Stimulated activated CD8-positive, alpha-beta memory T cell treated with anti-CD3 and anti-CD28 coated beads, Interleukin-7, amount 100 ng/mL, for 48 hours (primary cell): Measurements from ENCODE around the gene SMIM35.
A peak's percentile ranks its signal among the peaks of the same experiment; 100 is the strongest.
"Not testable (repeated sequence)": the region's sequence is repeated elsewhere in the genome, so short reads cannot be mapped to it uniquely, and the experiment has no call there.

ENCODE experiments used
- DNase-seq, 2 donors: peaks; one replicate each; pipeline ENCODE4 v3.0.0-alpha.2; 2020; ENCODE audit warnings: low read depth in 1 of 2; ENCODE audit errors: extremely low read depth in 1 of 2

Gene SMIM35

DNA sequence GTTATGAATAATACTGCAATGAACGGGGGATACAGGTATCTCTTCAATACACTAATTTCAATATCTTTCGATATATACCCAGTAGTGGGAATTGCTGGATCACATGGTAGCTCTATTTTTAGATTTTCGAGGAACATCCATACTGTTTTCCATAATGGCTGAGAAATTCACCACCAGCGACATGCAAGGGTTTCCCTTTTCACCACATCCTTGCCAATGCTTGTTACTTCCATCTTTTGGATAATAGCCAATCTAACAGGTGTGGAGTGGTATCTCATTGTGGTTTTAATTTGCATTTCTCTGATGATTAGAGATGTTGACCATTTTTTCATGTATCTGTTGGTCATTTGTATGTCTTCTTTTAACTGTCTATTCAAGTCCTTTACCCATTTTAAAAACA is 94.6 kb downstream of the SMIM35 start:
- DNase-seq = no peak

DNA sequence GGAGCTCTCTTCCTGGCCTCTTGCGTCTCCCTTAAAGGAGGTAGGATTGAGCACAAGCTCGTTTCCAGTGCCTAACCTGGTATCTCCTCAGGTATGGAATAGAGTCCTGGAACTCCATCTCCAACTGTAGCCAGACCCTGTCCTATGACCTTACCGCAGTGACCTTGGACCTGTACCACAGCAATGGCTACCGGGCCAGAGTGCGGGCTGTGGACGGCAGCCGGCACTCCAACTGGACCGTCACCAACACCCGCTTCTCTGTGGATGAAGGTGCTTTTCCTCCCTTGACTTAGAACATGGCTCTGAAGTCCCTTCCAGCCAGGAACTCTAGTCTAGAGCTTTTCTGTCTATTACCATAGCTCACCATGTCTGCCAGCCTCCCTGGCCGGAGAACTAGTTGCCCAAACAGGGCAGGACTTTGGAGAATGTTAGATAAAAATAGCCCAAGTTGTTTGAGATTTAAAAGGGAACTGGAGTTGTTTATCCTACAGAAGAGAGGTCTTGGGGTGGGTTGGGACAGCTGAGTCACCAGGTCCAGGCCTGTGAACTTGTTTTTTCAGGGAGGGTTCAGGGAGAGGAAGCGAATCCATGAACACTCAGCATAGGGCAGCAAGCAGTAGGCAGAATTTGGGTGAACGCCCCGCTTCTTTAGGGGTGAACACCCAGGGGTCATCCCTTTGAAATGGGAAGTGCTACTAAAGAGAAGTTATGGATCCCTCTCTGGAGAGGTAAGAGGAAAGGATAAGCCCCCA is 97.2 kb downstream of the SMIM35 start:
- DNase-seq = no peak

DNA sequence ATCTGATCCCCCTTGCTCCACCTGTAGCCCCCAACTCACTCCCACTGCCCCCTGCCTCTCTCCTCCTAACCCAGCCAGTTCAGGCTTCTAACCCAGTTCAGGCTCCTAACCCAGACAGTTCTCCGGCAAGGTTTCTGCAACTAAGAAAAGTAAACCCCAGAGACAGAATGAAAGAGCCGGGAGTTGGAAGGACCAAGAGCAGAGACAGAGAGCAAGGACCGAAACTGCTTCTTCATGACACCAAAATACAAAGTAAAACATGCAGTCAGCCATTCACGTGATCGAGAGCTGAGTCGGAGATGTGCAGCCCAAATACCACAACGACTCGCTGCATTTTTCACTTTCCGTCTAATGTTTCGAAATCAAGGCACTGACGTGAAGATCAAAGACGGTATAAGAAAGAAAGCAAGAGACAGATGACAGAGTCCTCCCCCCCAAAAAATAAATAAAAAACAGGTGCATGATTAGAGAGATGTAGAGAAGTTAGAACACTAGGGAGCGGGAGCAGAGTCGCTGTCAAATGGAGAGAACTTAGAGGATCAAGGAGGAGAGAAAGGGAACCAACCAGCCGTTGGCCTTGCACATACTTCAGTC is 99.7 kb downstream of the SMIM35 start:
- peak in 1 of 2 donors; percentile 71 for DNase-seq

DNA sequence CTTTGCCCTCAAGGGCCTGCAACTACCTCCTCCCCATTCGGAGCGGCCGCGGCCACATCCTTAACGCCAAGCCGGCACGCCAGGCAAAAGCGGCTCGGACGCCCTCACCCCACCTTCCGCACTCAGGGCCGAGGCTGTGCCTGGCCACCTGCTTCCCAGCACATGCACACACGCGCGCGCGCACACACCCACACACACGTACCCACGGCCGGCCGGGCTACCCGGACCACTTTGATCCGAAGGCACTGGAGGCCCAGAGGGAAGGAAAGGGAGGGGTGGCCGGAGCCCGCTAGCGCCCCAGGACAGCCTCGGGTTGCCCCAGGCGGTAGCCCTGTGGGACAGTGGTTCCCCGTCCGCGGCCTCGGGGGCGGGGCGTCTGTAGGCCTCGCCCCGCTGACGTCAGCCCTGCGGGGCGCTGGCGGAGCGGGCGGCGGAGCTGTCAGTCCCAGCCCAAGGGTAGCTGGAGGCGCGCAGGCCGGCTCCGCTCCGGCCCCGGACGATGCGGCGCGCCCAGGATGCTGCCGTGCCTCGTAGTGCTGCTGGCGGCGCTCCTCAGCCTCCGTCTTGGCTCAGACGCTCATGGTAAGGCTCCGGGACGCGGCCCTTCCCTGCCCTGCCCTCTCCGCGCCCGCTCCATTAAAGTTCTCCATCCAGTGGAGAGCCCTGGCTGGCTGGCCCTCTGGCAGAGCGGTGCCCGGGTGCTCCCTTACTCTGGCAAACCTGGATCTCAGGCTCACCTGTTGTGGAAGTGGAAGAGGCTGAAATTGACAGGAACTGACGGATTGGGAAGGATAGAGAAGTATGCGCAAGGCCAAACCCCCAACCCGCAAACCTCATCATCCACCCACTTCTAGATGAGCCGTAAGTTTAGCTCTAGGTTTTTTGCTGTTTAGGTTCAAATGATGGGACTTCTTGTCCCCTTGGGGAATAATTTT is 100.5 kb downstream of the SMIM35 start, which contains the start of gene IL10RA:
Gene IL10RA (plus strand): TSS at position 442 of the 935 bp plus-strand sequence. CDS start 74 bp downstream, at position 516.
- DNase-seq = peak; percentile 77 to 82

DNA sequence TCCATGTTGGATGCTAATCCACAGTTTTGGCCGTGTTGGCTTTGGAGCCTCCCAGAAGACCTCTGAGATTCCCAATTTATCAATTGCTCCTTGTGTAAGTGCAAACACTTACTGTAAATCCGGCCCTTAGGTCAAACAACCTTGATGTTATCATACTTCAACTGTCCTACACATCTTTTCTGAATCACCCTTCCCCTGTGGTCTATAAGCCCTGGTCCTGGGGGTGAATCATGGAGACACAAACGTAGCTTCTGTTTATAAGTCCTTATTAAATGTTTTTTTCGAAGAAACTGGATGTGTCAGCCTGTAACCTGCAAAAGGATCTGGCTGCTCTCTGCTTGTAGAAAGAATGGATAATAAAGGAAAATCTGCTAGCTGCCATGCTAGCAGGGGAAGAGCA is 102.3 kb downstream of the SMIM35 start:
- DNase-seq = no peak

DNA sequence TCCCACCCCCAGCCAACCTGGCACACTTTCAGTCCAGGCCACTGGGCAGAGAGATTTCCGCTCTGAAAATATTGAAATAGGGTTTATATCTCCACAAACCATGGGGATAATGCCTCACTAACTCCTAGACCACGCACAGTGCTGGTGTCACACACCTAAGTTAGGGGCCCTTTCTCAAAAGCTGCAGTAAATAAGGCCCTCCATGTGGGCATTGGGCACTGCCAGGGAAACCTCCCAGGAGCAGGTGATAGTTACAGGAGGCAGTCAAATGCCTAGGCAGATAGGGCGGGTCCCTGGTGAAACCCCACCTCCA is 103.6 kb downstream of the SMIM35 start:
- no peak for DNase-seq

DNA sequence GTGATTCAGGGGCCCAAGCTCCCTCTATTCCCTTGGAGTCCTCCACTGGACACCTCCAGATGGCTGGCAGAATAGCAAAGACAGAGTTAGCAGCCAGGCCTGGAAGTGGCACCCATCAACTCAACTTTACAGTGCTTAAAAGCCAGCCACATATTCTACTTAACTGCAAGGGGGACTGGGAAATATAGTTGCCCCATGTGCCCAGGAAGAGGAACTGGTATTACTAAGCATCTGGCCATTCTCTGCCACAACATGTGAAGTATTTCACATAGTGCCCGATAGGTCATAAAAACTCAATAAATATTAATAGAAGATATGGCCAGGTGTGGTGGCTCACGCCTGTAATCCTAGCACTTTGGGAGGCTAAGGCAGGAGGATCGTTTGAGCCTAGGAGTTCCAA is 106.0 kb downstream of the SMIM35 start:
- no peak for DNase-seq

DNA sequence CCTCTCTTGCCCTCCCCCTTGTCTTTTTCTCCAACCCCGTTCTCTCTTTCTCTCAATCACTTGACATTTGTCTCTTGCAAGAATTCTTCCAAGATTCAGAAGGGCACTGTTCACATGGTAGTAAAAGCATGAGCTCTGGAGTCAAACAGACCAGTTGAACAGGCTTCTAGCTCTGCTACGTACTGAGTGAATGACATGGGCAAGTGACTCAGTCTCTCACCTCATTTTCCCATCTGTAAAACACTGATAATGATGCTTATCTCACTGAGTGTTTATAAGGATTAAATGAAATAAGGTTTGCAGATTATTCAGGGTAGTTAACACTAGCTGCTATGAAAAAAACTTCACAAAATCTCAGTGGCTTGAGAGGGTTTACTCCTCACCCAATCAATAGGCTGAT is 106.5 kb downstream of the SMIM35 start:
- no peak for DNase-seq

DNA sequence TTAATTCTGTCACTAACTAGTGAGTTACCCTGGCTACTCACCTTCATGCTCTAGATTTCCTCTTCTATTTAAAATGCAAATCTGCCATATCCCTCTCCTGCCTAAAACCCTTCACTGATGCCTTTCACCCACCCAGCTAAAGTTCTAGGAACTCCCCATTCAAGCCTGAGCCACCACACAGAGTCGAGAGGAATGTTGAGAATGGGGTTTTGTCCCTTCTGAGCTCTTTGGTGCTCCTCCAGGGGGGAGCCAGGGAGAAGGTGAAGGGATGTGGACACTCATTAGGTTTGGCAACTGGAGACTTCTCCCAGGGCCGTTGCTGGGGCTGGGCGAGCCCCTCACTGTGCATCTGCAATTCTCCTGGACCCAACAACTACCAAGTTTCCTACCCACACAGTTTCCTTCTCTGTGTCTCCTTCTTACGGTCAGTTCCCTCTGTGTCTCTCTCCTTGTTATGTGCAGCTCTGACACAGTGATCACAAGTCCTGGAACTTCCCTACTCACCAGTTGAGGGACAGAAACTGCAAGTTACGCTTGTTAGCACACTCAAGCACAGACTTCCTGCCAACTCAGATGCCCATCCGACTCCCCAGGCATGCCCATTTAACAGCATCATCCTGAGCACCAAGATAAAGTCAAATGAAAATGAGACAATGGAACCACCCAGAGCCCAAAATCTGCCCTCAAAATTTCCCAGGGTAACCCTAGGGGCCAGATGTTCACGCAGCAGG is 107.1 kb downstream of the SMIM35 start:
- DNase-seq = no peak

DNA sequence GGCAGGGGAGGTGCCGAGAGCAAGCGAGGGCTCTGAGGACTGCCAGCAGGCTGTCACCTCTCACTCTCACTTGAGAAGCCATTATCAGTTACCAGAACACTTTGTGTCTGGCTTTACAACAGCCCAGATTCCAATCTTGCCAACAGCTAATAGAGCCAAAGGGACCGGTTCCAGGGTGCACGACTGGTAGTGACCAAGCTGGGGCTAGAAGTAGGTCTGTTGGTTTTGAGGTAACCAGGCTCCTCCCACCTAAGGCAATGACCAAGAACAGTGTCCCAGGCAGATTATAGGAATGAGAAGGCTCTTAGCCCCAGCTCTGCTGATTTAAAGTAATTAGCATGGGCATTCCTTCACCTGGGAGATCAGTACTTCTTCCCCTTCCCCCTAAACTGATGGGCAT is 107.8 kb downstream of the SMIM35 start:
- no peak for DNase-seq

DNA sequence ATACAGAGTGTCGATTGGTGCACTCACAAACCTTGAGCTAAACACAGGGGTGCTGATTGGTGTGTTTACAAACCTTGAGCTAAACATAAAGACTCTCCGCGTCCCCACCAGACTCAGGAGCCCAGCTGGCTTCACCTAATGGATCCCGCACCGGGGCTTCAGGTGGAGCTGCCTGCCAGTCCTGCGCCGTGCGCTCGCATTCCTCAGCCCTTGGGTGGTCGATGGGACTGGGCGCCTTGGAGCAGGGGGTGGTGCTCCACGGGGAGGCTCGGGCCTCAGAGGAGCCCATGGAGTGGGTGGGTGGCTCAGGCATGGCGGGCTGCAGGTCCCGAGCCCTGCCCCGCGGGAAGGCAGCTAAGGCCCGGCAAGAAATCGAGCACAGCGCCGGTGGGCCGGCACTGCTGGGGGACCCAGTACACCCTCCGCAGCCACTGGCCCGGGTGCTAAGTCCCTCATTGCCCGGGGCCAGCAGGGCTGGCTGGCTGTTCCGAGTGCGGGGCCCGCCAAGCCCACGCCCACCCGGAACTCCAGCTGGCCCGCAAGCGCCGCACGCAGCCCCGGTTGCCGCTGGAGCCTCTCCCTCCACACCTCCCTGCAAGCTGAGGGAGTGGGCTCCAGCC is 108.4 kb downstream of the SMIM35 start:
- DNase-seq = not testable (repeated sequence)

DNA sequence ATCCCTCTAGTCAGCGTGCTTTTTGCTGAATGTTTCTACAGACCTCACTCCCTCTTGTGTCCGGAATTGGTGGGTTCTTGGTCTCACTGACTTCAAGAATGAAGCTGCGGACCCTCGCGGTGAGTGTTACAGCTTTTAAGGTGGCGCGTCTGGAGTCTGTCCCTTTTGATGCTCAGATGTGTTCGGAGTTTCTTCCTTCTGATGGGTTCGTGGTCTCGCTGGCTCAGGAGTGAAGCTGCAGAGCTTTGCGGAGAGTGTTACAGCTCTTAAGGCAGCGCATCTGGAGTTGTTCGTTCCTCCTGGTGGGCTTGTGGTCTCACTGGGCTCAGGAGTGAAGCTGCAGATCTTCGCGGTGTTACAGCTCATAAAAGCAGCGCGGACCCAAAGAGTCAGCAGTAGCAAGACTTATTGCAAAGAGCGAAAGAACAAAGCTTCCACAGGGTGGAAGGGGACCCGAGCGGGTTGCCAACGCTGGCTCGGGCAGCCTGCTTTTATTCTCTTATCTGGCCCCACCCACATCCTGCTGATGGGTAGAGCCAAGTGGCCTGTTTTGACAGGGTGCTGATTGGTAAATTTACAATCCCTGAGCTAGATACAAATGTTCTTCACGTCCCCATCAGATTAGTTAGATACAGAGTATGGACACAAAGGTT is 109.0 kb downstream of the SMIM35 start:
- DNase-seq = not testable (repeated sequence)

DNA sequence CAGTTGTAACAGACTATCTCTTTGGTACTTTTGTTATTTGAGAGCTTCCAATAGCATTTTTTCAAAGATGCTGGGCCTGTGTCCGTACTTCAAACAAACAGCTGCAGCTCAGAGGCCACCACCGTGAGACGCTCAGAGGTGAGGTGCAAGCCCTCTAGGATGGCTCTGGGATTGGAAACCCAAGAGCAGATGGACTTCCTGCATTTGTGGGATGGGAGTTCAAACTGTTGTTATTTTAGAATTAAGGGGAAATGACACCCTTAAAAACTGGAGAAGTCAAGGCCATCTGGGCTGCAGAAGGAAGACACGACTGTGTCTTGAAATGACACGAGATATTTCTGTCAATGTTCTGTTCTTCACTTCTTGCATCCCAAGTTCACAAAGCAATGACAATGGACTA is 109.7 kb downstream of the SMIM35 start:
- no peak for DNase-seq

DNA sequence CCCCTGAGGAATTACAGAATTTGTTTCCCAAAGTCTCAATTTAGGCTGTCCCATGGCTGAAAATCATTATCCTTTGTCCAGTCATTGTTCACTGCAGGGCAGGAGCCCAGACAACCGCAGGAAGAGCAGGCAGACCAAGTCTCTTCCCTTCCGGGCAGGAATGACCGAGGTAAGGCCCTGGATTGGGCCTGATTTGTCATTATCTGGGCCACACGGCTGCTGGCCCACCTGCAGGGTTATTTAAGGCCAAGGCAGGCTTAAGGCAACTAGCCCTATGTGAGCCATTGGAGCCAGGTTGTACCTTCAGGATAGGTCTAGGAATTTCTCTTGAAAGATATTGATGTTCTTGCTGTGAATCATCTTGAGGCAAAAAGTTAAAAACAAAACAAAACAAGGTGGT is 110.3 kb downstream of the SMIM35 start:
- no peak for DNase-seq

DNA sequence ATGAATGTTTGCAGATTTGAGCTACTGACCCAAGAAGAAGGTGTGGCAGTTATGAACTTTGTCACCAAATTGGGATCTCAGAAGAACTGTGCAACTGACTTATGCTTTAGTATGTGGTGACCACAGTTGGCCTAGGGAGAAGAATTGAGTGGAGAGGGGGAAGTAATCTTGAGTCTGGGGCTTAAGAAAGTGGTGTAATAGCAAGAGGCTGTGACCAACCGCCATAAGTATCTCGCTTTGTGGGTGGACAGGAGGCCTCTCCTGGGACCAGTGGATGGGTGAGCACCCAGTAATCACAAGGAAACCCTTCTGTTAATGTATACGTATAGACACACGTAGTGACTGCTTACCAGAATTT is 113.3 kb downstream of the SMIM35 start:
- DNase-seq = no peak

DNA sequence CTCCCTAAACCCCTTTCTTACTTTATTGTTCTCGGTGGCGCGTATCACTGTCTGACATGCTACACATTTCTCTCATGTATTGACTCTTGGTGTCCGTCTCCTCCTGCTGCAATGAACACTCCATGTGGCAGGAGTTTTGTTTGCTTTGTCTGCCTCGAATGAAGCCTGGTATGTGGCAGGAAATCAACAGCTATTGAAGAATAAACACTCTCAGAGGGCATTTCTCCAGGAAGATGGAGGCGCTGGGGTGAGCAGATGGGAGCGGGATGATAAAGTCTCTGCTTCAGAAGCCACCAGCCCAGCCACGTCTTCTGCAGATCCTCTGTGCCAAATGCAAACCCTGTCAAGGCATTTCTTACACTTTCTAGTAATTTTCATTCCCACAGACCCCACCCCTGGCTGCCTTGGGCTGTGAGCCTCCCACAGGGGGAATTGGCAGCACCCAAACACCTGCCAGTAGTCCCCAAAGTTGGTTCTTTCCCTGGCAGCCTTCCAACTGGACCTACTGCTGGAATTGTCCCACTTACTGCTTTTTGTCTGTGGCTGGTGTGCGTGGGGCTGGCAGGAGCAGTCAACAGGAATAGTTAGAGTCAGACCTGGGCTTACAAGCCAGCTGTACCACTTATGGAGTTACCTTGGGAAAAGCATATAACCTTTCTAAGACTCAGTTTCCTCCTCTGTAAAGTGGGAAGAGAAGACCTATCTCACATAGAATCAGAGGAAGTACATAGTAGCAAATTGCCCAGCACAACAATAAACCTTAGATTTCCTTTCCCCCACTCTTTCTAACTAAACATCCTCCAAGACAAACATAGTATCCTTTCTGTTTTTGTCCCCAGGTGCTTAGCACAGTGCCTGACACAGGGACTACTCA is 113.9 kb downstream of the SMIM35 start:
- DNase-seq = no peak

DNA sequence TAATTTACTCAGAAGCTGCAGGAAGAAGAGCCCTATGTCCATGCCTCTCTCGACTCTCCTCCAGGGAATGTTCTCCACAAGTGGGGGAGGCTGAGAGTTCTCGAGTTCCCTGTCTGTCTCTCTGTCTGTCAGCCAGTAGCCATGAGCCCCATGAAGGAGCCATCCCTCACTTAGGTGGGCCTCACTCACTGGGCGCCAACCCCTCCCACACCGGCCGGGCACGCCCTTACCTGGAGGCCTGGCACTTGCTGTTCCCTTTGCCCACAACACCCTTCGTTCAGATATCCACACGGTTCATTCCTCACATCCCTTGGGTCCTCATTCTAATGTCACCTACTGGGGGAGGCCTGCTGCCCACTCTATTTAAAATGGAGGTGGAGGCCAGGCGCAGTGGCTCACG is 114.7 kb downstream of the SMIM35 start:
- no peak for DNase-seq

DNA sequence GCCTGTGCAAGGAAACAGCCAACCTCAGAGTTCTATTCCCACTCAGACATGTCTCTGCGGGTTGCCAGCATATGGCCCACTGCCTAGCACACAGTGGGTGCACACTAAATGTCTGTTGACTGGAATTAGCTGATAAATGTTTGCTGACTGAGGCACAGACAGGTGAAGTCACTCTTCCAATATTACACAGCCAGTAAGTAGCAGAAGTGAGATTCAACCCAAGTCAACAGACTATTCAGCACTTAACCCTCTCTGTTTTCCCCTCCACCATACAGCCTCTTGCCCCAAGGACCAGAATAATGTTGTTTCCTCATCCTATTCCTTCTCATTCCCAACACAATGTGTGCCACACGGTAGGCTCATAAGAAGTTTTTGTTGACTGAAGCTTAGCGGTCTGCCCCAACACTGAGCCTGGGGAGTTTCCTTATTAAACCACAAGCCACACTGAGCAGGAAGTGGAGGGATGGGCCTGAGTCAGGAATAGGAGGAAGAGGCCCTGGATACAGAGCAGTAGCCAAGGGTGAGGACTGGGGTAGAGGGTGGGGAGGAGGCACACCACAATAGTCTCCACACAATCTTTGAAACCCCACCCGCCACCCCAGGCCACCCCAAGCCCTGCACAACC is 116.3 kb downstream of the SMIM35 start:
- no peak for DNase-seq
